HepG2 (cell line): ENCODE measurements around the gene AFF1. TPM values are rescaled to one million over a fixed set of nuclear protein-coding genes. Genes with fewer than 3 reads are reported as not detected.

ENCODE experiments used
- KDM2A ChIP-seq: sonication (generic); formaldehyde crosslinking; IDR thresholded peaks from 2 replicates; pipeline ENCODE4 v1.4.0; 2020; ENCODE audit warnings: low read depth, missing genetic modification reagents, borderline replicate concordance
- NR1H2 ChIP-seq: sonication (generic); formaldehyde crosslinking; IDR thresholded peaks from 2 replicates; pipeline ENCODE4 v1.8.1; 2022; ENCODE audit warnings: low read depth, missing genetic modification reagents, borderline replicate concordance
- YEATS2 ChIP-seq: sonication (generic); formaldehyde crosslinking; IDR thresholded peaks from 2 replicates; pipeline ENCODE4 v1.4.0; 2020; ENCODE audit warnings: missing genetic modification reagents, borderline replicate concordance
- ZBTB10 ChIP-seq: sonication (generic); formaldehyde crosslinking; IDR thresholded peaks from 2 replicates; pipeline ENCODE4 v1.4.0; 2020; ENCODE audit warnings: missing genetic modification reagents, borderline replicate concordance
- ZBTB3 ChIP-seq: sonication (generic); formaldehyde crosslinking; IDR thresholded peaks from 2 replicates; pipeline ENCODE4 v1.4.0; 2020; ENCODE audit warnings: low read depth, mild to moderate bottlenecking, moderate library complexity, missing genetic modification reagents, borderline replicate concordance
- ZNF362 ChIP-seq: sonication (generic); formaldehyde crosslinking; IDR thresholded peaks from 2 replicates; pipeline ENCODE4 v1.4.0; 2020; ENCODE audit warnings: missing genetic modification reagents, mild to moderate bottlenecking, borderline replicate concordance
- ZNF407 ChIP-seq: sonication (generic); formaldehyde crosslinking; IDR thresholded peaks from one replicate; pipeline ENCODE4 v1.5.1; 2020; ENCODE audit warnings: mild to moderate bottlenecking, missing genetic modification reagents; ENCODE audit errors: not compliant biosample characterization
- ZNF597 ChIP-seq: sonication (generic); formaldehyde crosslinking; IDR thresholded peaks from 2 replicates; pipeline ENCODE4 v1.5.0; 2020; ENCODE audit warnings: missing genetic modification reagents
- ZNF788 ChIP-seq: sonication (generic); formaldehyde crosslinking; IDR thresholded peaks from 2 replicates; pipeline ENCODE4 v1.5.0; 2020; ENCODE audit warnings: mild to moderate bottlenecking, missing genetic modification reagents, borderline replicate concordance
- ZNF816 ChIP-seq: sonication (generic); formaldehyde crosslinking; IDR thresholded peaks from 2 replicates; pipeline ENCODE4 v1.8.0; 2022; ENCODE audit warnings: missing genetic modification reagents, mild to moderate bottlenecking, borderline replicate concordance
- polyA plus RNA-seq, 8 experiments: library from polyadenylated mRNA; depleted of rRNA in 3 of 8; stranded (reverse) in 7 of 8; unstranded in 1 of 8; fragments of >200 nt; fragmentation: Illumina TruSeq in 4 of 8; extraction: Trizol in 4 of 8; gene quantifications; 2 replicates each; pipeline versions ENCODE4 v1.2.1 to v1.2.3, GENCODE V29; 2011 to 2016; ENCODE audit warnings: low read depth in 4 of 8, missing spikeins in 1 of 8, mixed read lengths in 1 of 8; ENCODE audit not compliant: insufficient read depth in 1 of 8
- total RNA-seq, 5 experiments: library from RNA; depleted of rRNA; stranded (reverse); fragments of >200 nt; fragmentation: Illumina TruSeq; extraction: Trizol; gene quantifications; 2 replicates each; pipeline ENCODE4 v1.2.3, GENCODE V29; 2016; ENCODE audit warnings: low read depth in 1 of 5
- TF ChIP-seq, protein P1 (sequence below): sonication (generic); formaldehyde crosslinking; IDR thresholded peaks from 2 replicates; pipeline ENCODE4 v1.8.0; 2022; ENCODE audit warnings: missing genetic modification reagents, mild to moderate bottlenecking, inconsistent platforms, borderline replicate concordance

Gene AFF1
- total and polyA plus RNA-seq, 2 of the 13 experiments (the other 11 are each of a cell fraction or from before 2014, with no cell fraction given) = 15.5 to 15.9 TPM

DNA sequence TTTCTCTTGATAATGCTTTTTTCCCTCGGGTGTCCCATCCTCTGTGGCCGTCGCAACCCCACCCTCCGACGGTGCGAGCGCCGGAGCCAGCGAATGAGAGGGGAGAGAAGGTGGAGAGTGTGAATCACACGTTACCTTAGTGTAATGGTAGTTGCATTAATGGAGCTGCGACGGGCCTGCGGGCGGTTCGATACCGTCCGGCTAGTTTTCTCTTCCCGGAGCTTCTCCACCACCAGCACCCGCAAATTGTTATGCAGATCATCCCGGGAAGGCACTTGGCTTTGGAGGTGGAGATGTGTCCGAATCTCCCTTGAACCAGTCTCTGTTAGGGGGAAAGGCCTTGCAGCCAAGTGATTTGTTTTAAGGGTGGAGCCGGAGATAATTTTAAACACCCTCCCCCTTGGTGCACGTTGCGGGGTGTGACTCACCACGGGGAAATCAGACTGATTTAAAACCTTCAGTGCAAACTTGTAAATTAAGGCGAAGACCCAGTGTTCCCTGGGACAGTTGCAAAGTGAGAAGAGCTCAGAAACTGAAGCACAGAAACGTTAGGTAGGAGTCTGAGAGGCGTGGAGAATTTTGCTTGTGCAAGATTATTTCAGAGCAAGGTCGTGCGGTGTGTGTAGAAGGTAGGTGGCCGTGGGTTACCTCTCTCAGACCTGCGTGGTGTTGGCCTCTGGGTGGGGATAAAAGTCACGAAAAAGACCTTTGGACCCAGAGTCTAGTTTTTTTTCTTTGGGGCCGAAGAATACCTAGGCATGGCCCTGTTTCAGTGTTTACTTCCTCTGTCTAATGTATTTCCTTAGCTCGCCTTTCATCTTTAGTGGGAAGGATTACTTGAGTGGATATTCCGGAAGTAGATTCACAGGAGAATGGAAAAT lies 1.3 kb downstream of the AFF1 start (continued):
- TF ChIP-seq ZBTB10 (CRISPR knock-in tag) (no peak), ZBTB3 (peak; percentile 77), YEATS2 (CRISPR knock-in tag) (no peak), ZNF788 (0 out of 2 replicates have a peak, but pooled peaks have one; percentile 53), NR1H2 (no peak), ZNF597 (CRISPR knock-in tag) (no peak), ZNF816 (CRISPR knock-in tag) (peak; percentile 26; the same call in 1 of the 2 replicates), ZNF407 (CRISPR knock-in tag) (no peak), ZNF362 (CRISPR knock-in tag) (peak; percentile 98), KDM2A (CRISPR knock-in tag) (no peak)
- TF ChIP-seq, protein P1, sequence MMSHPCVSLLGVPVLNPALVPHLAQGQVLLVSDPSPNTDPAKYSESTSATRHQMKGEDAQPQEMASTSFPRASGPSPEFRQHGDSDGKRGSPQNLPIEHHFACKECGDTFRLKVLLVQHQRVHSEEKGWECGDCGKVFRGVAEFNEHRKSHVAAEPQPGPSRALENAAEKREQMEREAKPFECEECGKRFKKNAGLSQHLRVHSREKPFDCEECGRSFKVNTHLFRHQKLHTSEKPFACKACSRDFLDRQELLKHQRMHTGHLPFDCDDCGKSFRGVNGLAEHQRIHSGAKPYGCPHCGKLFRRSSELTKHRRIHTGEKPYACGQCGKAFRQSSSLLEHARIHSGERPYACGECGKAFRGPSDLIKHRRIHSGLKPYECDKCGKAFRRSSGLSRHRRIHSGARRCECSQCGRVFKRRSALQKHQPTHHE (CRISPR knock-in tag) = no peak
